Measurements from ENCODE around the gene KLLN.
"Not testable (repeated sequence)": the region's sequence is repeated elsewhere in the genome, so short reads cannot be mapped to it uniquely, and the experiment has no call there.

Gene KLLN

GRCh38 chr10:87838650-87839049 lies 24.7 kb downstream of the KLLN start:
- no peak for DNase-seq

- DNase-seq = no peak
Observed at GRCh38 chr10:87837445-87837844, 25.9 kb downstream of the KLLN start.

- no peak for DNase-seq
Observed at GRCh38 chr10:87836098-87836497, 27.2 kb downstream of the KLLN start.

- no peak for DNase-seq
Observed at GRCh38 chr10:87829986-87830729, 33.2 kb downstream of the KLLN start.

- DNase-seq = not testable (repeated sequence)
Observed at GRCh38 chr10:87829051-87829450, 34.3 kb downstream of the KLLN start.

GRCh38 chr10:87827681-87828080 lies 35.7 kb downstream of the KLLN start:
- DNase-seq = no peak

- DNase-seq = no peak
Observed at GRCh38 chr10:87826653-87827052, 36.7 kb downstream of the KLLN start.

- no peak for DNase-seq
Observed at GRCh38 chr10:87819289-87819585, 44.1 kb downstream of the KLLN start.

GRCh38 chr10:87818505-87819288 lies 44.6 kb downstream of the KLLN start:
- DNase-seq = peak; percentile 61

GRCh38 chr10:87817609-87818504 lies 45.5 kb downstream of the KLLN start, which contains the start of gene ATAD1:
TSS of gene ATAD1 (minus strand) at chr10:87818226. CDS start at chr10:87814599, 3,627 bp downstream.
- DNase-seq = peak; percentile 80

GRCh38 chr10:87816898-87817608 lies 46.3 kb downstream of the KLLN start:
- DNase-seq = no peak

GRCh38 chr10:87816163-87816897 lies 47.0 kb downstream of the KLLN start:
- no peak for DNase-seq
